AG04449 (cell line): ENCODE results near the gene DNAJC1.

Experiments used
- CTCF ChIA-PET: fragments of 350-600 bp; formaldehyde crosslinking; extraction: SDS; loops from one replicate; lab custom pipeline; 2021; ENCODE audit warnings: antibody characterized with exemption; lab: Yijun Ruan, JAX
- POLR2A ChIA-PET: fragments of 400-600, 350-600 bp; formaldehyde crosslinking; extraction: SDS; loops from one replicate; lab custom pipeline; 2020; ENCODE audit warnings: antibody characterized with exemption, inconsistent platforms; lab: Yijun Ruan, JAX
- DNase-seq: peaks from one replicate; pipeline ENCODE4 v3.0.0-alpha.2; 2010; ENCODE audit warnings: low read depth, low spot score
- H3K4me3 ChIP-seq: 2 replicates; pipeline ENCODE4 v1.5.1; 2011; ENCODE audit warnings: low read depth, mild to moderate bottlenecking, control low read depth, low read length
- TF ChIP-seq, protein P1 (sequence below): IDR thresholded peaks from one replicate; pipeline ENCODE4 v1.5.1; 2011; ENCODE audit warnings: mild to moderate bottlenecking, moderate library complexity, low read length, control low read depth, inconsistent platforms; ENCODE audit not compliant: insufficient read depth; ENCODE audit errors: missing control alignments

DNAJC1 gene

DNA sequence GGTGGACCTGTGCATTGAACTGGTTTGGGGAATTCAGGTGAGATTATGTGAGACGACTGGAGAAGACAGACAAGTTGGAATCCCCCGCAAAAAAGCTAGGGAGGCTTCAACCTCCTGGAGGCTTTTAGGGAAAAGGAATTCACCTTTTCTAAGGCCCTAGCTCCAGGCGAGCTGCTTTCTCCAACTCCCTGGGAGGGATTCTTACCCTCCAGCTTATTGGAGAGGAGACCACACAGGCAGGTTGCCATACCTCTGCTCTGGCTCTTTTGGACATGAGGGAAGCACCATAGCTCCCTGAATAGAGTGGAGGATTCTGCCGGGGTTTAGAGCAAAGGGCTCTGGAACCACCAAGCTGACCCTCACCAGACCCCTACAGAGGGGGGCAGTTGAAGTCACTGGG lies 255.7 kb downstream of the DNAJC1 start:
- ChIA-PET POLR2A (no interaction called here), CTCF (no interaction called here)
- no peak for DNase-seq
- H3K4me3 ChIP-seq = no peak overlapping the region
- TF ChIP-seq, protein P1, sequence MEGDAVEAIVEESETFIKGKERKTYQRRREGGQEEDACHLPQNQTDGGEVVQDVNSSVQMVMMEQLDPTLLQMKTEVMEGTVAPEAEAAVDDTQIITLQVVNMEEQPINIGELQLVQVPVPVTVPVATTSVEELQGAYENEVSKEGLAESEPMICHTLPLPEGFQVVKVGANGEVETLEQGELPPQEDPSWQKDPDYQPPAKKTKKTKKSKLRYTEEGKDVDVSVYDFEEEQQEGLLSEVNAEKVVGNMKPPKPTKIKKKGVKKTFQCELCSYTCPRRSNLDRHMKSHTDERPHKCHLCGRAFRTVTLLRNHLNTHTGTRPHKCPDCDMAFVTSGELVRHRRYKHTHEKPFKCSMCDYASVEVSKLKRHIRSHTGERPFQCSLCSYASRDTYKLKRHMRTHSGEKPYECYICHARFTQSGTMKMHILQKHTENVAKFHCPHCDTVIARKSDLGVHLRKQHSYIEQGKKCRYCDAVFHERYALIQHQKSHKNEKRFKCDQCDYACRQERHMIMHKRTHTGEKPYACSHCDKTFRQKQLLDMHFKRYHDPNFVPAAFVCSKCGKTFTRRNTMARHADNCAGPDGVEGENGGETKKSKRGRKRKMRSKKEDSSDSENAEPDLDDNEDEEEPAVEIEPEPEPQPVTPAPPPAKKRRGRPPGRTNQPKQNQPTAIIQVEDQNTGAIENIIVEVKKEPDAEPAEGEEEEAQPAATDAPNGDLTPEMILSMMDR = no peak

GRCh38 chr10:21746118-21746517 lies 257.4 kb downstream of the DNAJC1 start:
- TF ChIP-seq, protein P1 = no peak
- POLR2A ChIA-PET = no interaction called here
- CTCF ChIA-PET = no interaction called here
- H3K4me3 ChIP-seq = no peak overlapping the region
- DNase-seq = no peak

GRCh38 chr10:21744223-21744622 lies 259.3 kb downstream of the DNAJC1 start:
- CTCF ChIA-PET = interaction anchor here (0.9 kb wide), 1 partner anchor 12 kb away, joined by 3 read pairs; no protein-coding TSS in a partner anchor
- H3K4me3 ChIP-seq = no peak overlapping the region
- no peak for DNase-seq
- TF ChIP-seq, protein P1 = no peak
- POLR2A ChIA-PET = no interaction called here

- POLR2A ChIA-PET = no interaction called here
- no peak for DNase-seq
- CTCF ChIA-PET = interaction anchor here (2.5 kb wide), 1 partner anchor 11 kb away, joined by 8 read pairs; no protein-coding TSS in a partner anchor
- no peak overlapping the region for H3K4me3 ChIP-seq
- TF ChIP-seq, protein P1 = no peak
These were observed 260.7 kb downstream of the DNAJC1 start for GRCh38 chr10:21742740-21743412.

GRCh38 chr10:21740989-21741388 lies 262.5 kb downstream of the DNAJC1 start:
- no peak for DNase-seq
- H3K4me3 ChIP-seq = no peak overlapping the region
- POLR2A ChIA-PET = no interaction called here
- TF ChIP-seq, protein P1 = no peak
- CTCF ChIA-PET = interaction anchor here (2.5 kb wide), 1 partner anchor 9 kb away, joined by 8 read pairs; no protein-coding TSS in a partner anchor

- DNase-seq = no peak
- ChIA-PET POLR2A (no interaction called here), CTCF (no interaction called here)
- TF ChIP-seq, protein P1 = no peak
- H3K4me3 ChIP-seq = no peak overlapping the region
These were observed 266.4 kb downstream of the DNAJC1 start for GRCh38 chr10:21737106-21737505.
